ENCODE results near the gene TRIM67.

DNA sequence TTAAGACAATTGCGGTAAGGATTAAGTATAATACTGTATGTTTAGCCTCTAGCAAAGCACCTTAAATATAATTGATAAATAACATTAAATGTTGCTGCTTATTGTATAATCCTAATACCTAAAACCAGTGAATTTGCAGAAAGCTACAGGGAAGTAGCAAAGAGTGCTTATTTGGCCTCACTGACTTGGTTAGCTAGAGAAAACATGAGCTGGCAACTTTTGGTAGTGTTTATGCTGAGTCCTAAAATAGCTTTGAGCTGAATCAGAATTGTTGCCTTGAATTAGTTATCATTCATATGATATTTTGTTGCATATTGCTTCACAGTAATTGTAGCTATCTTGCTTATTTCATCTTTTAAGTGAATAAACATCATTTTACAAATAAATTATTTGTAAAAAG, 3.5 kb downstream of the TRIM67 start:
- TF ChIP-seq ZBTB21 (tag by site-specific recombination; IDR thresholded peaks at IDR 0.05) (no peak), ZNF292 (tag by site-specific recombination; IDR thresholded peaks at IDR 0.05; ENCODE audit: borderline replicate concordance, low read depth) (no peak), HOXD13 (CRISPR knock-in tag; IDR thresholded peaks at IDR 0.05; ENCODE audit: borderline replicate concordance) (no peak), ZNF792 (tag by site-specific recombination; IDR thresholded peaks at IDR 0.05) (no peak), ZNF112 (tag by site-specific recombination; IDR thresholded peaks at IDR 0.05) (no peak), KLF9 (tag by site-specific recombination; IDR thresholded peaks at IDR 0.05; ENCODE audit: low read depth) (no peak)
- TF ChIP-seq, protein P1, sequence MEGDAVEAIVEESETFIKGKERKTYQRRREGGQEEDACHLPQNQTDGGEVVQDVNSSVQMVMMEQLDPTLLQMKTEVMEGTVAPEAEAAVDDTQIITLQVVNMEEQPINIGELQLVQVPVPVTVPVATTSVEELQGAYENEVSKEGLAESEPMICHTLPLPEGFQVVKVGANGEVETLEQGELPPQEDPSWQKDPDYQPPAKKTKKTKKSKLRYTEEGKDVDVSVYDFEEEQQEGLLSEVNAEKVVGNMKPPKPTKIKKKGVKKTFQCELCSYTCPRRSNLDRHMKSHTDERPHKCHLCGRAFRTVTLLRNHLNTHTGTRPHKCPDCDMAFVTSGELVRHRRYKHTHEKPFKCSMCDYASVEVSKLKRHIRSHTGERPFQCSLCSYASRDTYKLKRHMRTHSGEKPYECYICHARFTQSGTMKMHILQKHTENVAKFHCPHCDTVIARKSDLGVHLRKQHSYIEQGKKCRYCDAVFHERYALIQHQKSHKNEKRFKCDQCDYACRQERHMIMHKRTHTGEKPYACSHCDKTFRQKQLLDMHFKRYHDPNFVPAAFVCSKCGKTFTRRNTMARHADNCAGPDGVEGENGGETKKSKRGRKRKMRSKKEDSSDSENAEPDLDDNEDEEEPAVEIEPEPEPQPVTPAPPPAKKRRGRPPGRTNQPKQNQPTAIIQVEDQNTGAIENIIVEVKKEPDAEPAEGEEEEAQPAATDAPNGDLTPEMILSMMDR (tag by site-specific recombination; IDR thresholded peaks at IDR 0.05): no peak
- TF ChIP-seq, protein P2, sequence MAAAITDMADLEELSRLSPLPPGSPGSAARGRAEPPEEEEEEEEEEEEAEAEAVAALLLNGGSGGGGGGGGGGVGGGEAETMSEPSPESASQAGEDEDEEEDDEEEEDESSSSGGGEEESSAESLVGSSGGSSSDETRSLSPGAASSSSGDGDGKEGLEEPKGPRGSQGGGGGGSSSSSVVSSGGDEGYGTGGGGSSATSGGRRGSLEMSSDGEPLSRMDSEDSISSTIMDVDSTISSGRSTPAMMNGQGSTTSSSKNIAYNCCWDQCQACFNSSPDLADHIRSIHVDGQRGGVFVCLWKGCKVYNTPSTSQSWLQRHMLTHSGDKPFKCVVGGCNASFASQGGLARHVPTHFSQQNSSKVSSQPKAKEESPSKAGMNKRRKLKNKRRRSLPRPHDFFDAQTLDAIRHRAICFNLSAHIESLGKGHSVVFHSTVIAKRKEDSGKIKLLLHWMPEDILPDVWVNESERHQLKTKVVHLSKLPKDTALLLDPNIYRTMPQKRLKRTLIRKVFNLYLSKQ (tag by site-specific recombination; IDR thresholded peaks at IDR 0.05; ENCODE audit: borderline replicate concordance): no peak
- TF ChIP-seq, protein P3, sequence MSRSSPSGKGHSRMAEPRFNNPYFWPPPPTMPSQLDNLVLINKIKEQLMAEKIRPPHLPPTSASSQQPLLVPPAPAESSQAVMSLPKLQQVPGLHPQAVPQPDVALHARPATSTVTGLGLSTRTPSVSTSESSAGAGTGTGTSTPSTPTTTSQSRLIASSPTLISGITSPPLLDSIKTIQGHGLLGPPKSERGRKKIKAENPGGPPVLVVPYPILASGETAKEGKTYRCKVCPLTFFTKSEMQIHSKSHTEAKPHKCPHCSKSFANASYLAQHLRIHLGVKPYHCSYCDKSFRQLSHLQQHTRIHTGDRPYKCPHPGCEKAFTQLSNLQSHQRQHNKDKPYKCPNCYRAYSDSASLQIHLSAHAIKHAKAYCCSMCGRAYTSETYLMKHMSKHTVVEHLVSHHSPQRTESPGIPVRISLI (tag by site-specific recombination; IDR thresholded peaks at IDR 0.05): no peak
- TF ChIP-seq, protein P4, sequence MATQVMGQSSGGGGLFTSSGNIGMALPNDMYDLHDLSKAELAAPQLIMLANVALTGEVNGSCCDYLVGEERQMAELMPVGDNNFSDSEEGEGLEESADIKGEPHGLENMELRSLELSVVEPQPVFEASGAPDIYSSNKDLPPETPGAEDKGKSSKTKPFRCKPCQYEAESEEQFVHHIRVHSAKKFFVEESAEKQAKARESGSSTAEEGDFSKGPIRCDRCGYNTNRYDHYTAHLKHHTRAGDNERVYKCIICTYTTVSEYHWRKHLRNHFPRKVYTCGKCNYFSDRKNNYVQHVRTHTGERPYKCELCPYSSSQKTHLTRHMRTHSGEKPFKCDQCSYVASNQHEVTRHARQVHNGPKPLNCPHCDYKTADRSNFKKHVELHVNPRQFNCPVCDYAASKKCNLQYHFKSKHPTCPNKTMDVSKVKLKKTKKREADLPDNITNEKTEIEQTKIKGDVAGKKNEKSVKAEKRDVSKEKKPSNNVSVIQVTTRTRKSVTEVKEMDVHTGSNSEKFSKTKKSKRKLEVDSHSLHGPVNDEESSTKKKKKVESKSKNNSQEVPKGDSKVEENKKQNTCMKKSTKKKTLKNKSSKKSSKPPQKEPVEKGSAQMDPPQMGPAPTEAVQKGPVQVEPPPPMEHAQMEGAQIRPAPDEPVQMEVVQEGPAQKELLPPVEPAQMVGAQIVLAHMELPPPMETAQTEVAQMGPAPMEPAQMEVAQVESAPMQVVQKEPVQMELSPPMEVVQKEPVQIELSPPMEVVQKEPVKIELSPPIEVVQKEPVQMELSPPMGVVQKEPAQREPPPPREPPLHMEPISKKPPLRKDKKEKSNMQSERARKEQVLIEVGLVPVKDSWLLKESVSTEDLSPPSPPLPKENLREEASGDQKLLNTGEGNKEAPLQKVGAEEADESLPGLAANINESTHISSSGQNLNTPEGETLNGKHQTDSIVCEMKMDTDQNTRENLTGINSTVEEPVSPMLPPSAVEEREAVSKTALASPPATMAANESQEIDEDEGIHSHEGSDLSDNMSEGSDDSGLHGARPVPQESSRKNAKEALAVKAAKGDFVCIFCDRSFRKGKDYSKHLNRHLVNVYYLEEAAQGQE (tag by site-specific recombination; IDR thresholded peaks at IDR 0.05): no peak
